H1 (cell line): Measurements from ENCODE around the gene ARL5C. TPM values are rescaled to one million over a fixed set of nuclear protein-coding genes. Genes with fewer than 3 reads are reported as not detected.

Experiments used
- CTCF ChIA-PET: fragments of 300-600 bp; sonication (Branson Sonifier 250); formaldehyde crosslinking; loops from one replicate; lab custom pipeline; 2021; ENCODE audit not compliant: partially characterized antibody; lab: Charles Lee
- POLR2A ChIA-PET: fragments of 300-600 bp; sonication (Branson Sonifier 250); formaldehyde crosslinking; loops from one replicate; lab custom pipeline; 2021; ENCODE audit warnings: inconsistent platforms; ENCODE audit not compliant: partially characterized antibody; lab: Charles Lee
- DNase-seq, 2 experiments: peaks; one replicate each; pipeline versions ENCODE4 v3.0.0 to v3.0.0-alpha.2; 2010 to 2022; ENCODE audit warnings: low spot score in 2 of 2, low read depth in 1 of 2, mixed read lengths in 1 of 2
- FAIRE-seq: peaks from 2 replicates; lab custom pipeline; 2011; peaks lifted over from hg19 to GRCh38; lab: Jason Lieb, UNC
- H2AFZ ChIP-seq: 2 replicates; pipeline ENCODE4 v1.8.1; 2012; ENCODE audit warnings: low read length, inconsistent platforms
- H2AK5ac ChIP-seq: 2 replicates; pipeline ENCODE4 v1.6.1; 2013; ENCODE audit warnings: low read depth, low read length
- H2BK120ac ChIP-seq: replicated peaks from 2 replicates; pipeline ENCODE3; 2013; ENCODE audit warnings: low read depth, low read length, inconsistent platforms
- H2BK12ac ChIP-seq: 2 replicates; pipeline ENCODE4 v1.6.1; 2013; ENCODE audit warnings: low read depth, low read length
- H2BK15ac ChIP-seq: 2 replicates; pipeline ENCODE4 v1.6.1; 2013; ENCODE audit warnings: low read length
- H2BK20ac ChIP-seq: 2 replicates; pipeline ENCODE4 v1.6.1; 2013; ENCODE audit warnings: low read length
- H2BK5ac ChIP-seq: 2 replicates; pipeline ENCODE4 v1.6.1; 2013; ENCODE audit warnings: low read depth, low read length
- H3K14ac ChIP-seq: 2 replicates; pipeline ENCODE4 v1.6.1; 2013; ENCODE audit warnings: inconsistent platforms; ENCODE audit not compliant: insufficient read length
- H3K18ac ChIP-seq: 2 replicates; pipeline ENCODE4 v1.6.1; 2013; ENCODE audit warnings: low read length; ENCODE audit errors: extremely low read depth
- H3K23ac ChIP-seq: 2 replicates; pipeline ENCODE4 v1.6.1; 2013; ENCODE audit warnings: inconsistent platforms; ENCODE audit not compliant: insufficient read length
- H3K23me2 ChIP-seq: 2 replicates; pipeline ENCODE4 v1.6.1; 2013; ENCODE audit warnings: low read depth, low read length
- H3K27ac ChIP-seq: 2 replicates; pipeline ENCODE4 v1.6.1; 2011; ENCODE audit warnings: low read depth, low read length, inconsistent platforms
- H3K27me3 ChIP-seq, 4 experiments: replicated peaks in 1 of 4; 1 replicate in 1 of 4; 2 replicates in 3 of 4; pipeline versions ENCODE4 v1.6.1 to v1.8.1; 2011 to 2013; ENCODE audit warnings: low read length in 3 of 4, mild to moderate bottlenecking in 3 of 4, inconsistent platforms in 2 of 4, mixed read lengths in 2 of 4, moderate library complexity in 1 of 4; ENCODE audit not compliant: control insufficient read depth in 3 of 4, insufficient read depth in 3 of 4; ENCODE audit errors: extremely low read depth in 1 of 4
- H3K36me3 ChIP-seq, 4 experiments: 2 replicates each; pipeline versions ENCODE4 v1.6.1 to v1.8.1; 2011 to 2013; ENCODE audit warnings: mild to moderate bottlenecking in 4 of 4, low read length in 3 of 4, moderate library complexity in 2 of 4, control low read depth in 1 of 4, inconsistent platforms in 1 of 4; ENCODE audit not compliant: insufficient read depth in 4 of 4, control insufficient read depth in 2 of 4
- H3K4ac ChIP-seq: replicated peaks from 2 replicates; pipeline ENCODE3; 2013; ENCODE audit warnings: low read length, low read depth, mixed read lengths, inconsistent platforms; ENCODE audit not compliant: insufficient read length
- H3K4me1 ChIP-seq, 4 experiments: replicated peaks in 1 of 4; 1 replicate in 1 of 4; 2 replicates in 3 of 4; pipeline versions ENCODE4 v1.6.1 to v1.8.1; 2011 to 2013; ENCODE audit warnings: low read length in 3 of 4, inconsistent platforms in 2 of 4, mixed read lengths in 1 of 4; ENCODE audit not compliant: insufficient read depth in 4 of 4, control insufficient read depth in 3 of 4
- H3K4me2 ChIP-seq, 2 experiments: 2 replicates each; pipeline versions ENCODE4 v1.6.1 to v1.8.1; 2011 to 2013; ENCODE audit warnings: low read depth in 2 of 2, low read length in 2 of 2, control low read depth in 1 of 2, inconsistent platforms in 1 of 2, mild to moderate bottlenecking in 1 of 2; ENCODE audit not compliant: insufficient read depth in 1 of 2
- H3K4me3 ChIP-seq, 4 experiments: fragments of 200-600, 300-600 bp in 1 of 4; sonication (generic), shearing (Covaris generic), sonication (Bioruptor Twin) in 1 of 4; 2 replicates each; pipeline versions ENCODE4 v1.5.1 to v1.8.1; 2011 to 2016; ENCODE audit warnings: low read length in 4 of 4, low read depth in 3 of 4, control low read depth in 2 of 4, inconsistent platforms in 2 of 4, mild to moderate bottlenecking in 2 of 4, mixed read lengths in 1 of 4, moderate library complexity in 1 of 4; ENCODE audit not compliant: insufficient read depth in 2 of 4; ENCODE audit errors: extremely low read depth in 1 of 4
- H3K56ac ChIP-seq: replicated peaks from 2 replicates; pipeline ENCODE3; 2013; ENCODE audit warnings: low read depth, mild to moderate bottlenecking, mixed read lengths, low read length, inconsistent platforms; ENCODE audit not compliant: insufficient read length
- H3K79me1 ChIP-seq: 2 replicates; pipeline ENCODE4 v1.6.1; 2013; ENCODE audit warnings: low read depth, low read length, control low read depth
- H3K79me2 ChIP-seq, 2 experiments: 2 replicates each; pipeline versions ENCODE4 v1.6.1 to v1.8.1; 2012 to 2013; ENCODE audit warnings: low read length in 2 of 2, mild to moderate bottlenecking in 2 of 2, inconsistent platforms in 1 of 2; ENCODE audit not compliant: insufficient read depth in 2 of 2, control insufficient read depth in 1 of 2
- H3K9ac ChIP-seq, 4 experiments: replicated peaks in 1 of 4; 1 replicate in 1 of 4; 2 replicates in 3 of 4; pipeline versions ENCODE4 v1.6.1 to v1.8.1; 2011 to 2013; ENCODE audit warnings: low read depth in 3 of 4, low read length in 3 of 4, control low read depth in 2 of 4, mild to moderate bottlenecking in 2 of 4, moderate library complexity in 2 of 4, inconsistent platforms in 1 of 4; ENCODE audit errors: extremely low read depth in 1 of 4
- H3K9me3 ChIP-seq, 2 experiments: 2 replicates each; pipeline versions ENCODE4 v1.6.1 to v1.8.1; 2012 to 2013; ENCODE audit warnings: mild to moderate bottlenecking in 2 of 2, moderate library complexity in 2 of 2, control low read depth in 1 of 2, inconsistent platforms in 1 of 2, low read depth in 1 of 2, low read length in 1 of 2, mixed read lengths in 1 of 2; ENCODE audit not compliant: insufficient read depth in 2 of 2
- H4K20me1 ChIP-seq, 2 experiments: replicated peaks in 1 of 2; 2 replicates each; pipeline versions ENCODE3 to v1.8.1; 2011 to 2013; ENCODE audit warnings: inconsistent platforms in 2 of 2, low read length in 2 of 2, mild to moderate bottlenecking in 1 of 2; ENCODE audit not compliant: insufficient read depth in 2 of 2, control insufficient read depth in 1 of 2
- H4K5ac ChIP-seq: 2 replicates; pipeline ENCODE4 v1.6.1; 2013; ENCODE audit warnings: low read length, low read depth, mixed read lengths, inconsistent platforms; ENCODE audit not compliant: insufficient read length
- H4K8ac ChIP-seq: 2 replicates; pipeline ENCODE4 v1.8.0; 2013; ENCODE audit warnings: mild to moderate bottlenecking, moderate library complexity, low read length, inconsistent platforms; ENCODE audit not compliant: insufficient read depth; ENCODE audit errors: extremely low read depth
- H4K91ac ChIP-seq: replicated peaks from 2 replicates; pipeline ENCODE3; 2013; ENCODE audit warnings: low read length, mixed read lengths, inconsistent platforms; ENCODE audit not compliant: insufficient read length
- BCL11A ChIP-seq, 2 experiments: IDR thresholded peaks; one replicate each; pipeline ENCODE4 v1.6.1; 2011; ENCODE audit warnings: low read depth in 2 of 2, low read length in 2 of 2, mild to moderate bottlenecking in 2 of 2
- CTBP2 ChIP-seq: IDR thresholded peaks from 2 replicates; pipeline ENCODE4 v1.7.0; 2011; ENCODE audit warnings: borderline replicate concordance, mild to moderate bottlenecking, moderate library complexity, mixed read lengths, low read length; ENCODE audit not compliant: insufficient read depth, insufficient read length
- JUND ChIP-seq: IDR thresholded peaks from 2 replicates; pipeline ENCODE4 v1.6.1; 2011; ENCODE audit warnings: mild to moderate bottlenecking, improper control_type of control experiment, low read length
- KDM4A ChIP-seq: IDR thresholded peaks from one replicate; pipeline ENCODE4 v1.7.1; 2012; ENCODE audit warnings: low read depth, mild to moderate bottlenecking, moderate library complexity, low read length, inconsistent platforms; ENCODE audit not compliant: severe bottlenecking
- MAX ChIP-seq: IDR thresholded peaks from 2 replicates; pipeline ENCODE4 v1.6.1; 2012; ENCODE audit warnings: inconsistent platforms
- RAD21 ChIP-seq, 2 experiments: IDR thresholded peaks in 1 of 2; conservative IDR thresholded peaks in 1 of 2; 2 replicates each; pipeline ENCODE4 v1.6.1; 2011; ENCODE audit warnings: low read depth in 2 of 2, low read length in 2 of 2, improper control_type of control experiment in 1 of 2, inconsistent platforms in 1 of 2, mild to moderate bottlenecking in 1 of 2, moderate library complexity in 1 of 2
- SIX5 ChIP-seq: IDR thresholded peaks from 2 replicates; pipeline ENCODE4 v1.6.1; 2011; ENCODE audit warnings: mild to moderate bottlenecking, low read depth, low read length
- SP2 ChIP-seq: IDR thresholded peaks from 2 replicates; pipeline ENCODE4 v1.6.1; 2012; ENCODE audit warnings: mild to moderate bottlenecking, low read length, inconsistent platforms
- SP4 ChIP-seq: IDR thresholded peaks from 2 replicates; pipeline ENCODE4 v1.6.1; 2012; ENCODE audit warnings: low read length, inconsistent platforms
- TCF12 ChIP-seq: IDR thresholded peaks from 2 replicates; pipeline ENCODE4 v1.6.1; 2011; ENCODE audit warnings: low read depth, mild to moderate bottlenecking, low read length
- WGBS, 2 experiments: shearing (Covaris generic) in 1 of 2; methylation state at CpG; one replicate each; pipeline versions ENCODE4 v1.1.6 to v1.1.7; 2013 to 2015; ENCODE audit warnings: low lambda C conversion rate in 2 of 2, mixed read lengths in 2 of 2, inconsistent platforms in 1 of 2, low coverage in 1 of 2, missing lambda C conversion rate in 1 of 2; ENCODE audit not compliant: insufficient replicate concordance in 2 of 2, insufficient coverage in 1 of 2, insufficient read length in 1 of 2; ENCODE audit errors: extremely low coverage in 1 of 2, missing lambda C conversion rate in 1 of 2; 5-methylcytosine and 5-hydroxymethylcytosine counted together
- polyA plus RNA-seq, 7 experiments: library from polyadenylated mRNA; depleted of rRNA in 3 of 7; stranded (reverse) in 5 of 7; unstranded in 2 of 7; fragments of >200 nt in 5 of 7; fragments of 200-250 nt in 2 of 7; gene quantifications; 1 replicate in 5 of 7; 2 replicates in 1 of 7; 4 replicates in 1 of 7; pipeline versions ENCODE4 v1.2.1 to v1.2.3, GENCODE V29; 2011 to 2013; ENCODE audit warnings: missing spikeins in 2 of 7, mixed read lengths in 2 of 7
- total RNA-seq: library from RNA; stranded (reverse); fragmentation: NEBNext Ultra II Directional; extraction: Animal tissue kit (Norgen Biotek cat#: 25700); gene quantifications from 2 replicates; pipeline ENCODE4 v1.2.1, GENCODE V29; 2021
- TF ChIP-seq, protein P1 (sequence below), 3 experiments: IDR thresholded peaks; 1 replicate in 2 of 3; 2 replicates in 1 of 3; pipeline versions ENCODE4 v1.5.1 to v1.6.1; 2011; ENCODE audit warnings: low read length in 3 of 3, mild to moderate bottlenecking in 3 of 3, inconsistent platforms in 2 of 3, low read depth in 1 of 3, moderate library complexity in 1 of 3; ENCODE audit not compliant: insufficient read depth in 1 of 3; ENCODE audit errors: control extremely low read depth in 1 of 3

Gene ARL5C
- total and polyA plus RNA-seq, 2 of the 8 experiments (the other 6 are each of a cell fraction or from before 2014, with no cell fraction given) = not detected

DNA sequence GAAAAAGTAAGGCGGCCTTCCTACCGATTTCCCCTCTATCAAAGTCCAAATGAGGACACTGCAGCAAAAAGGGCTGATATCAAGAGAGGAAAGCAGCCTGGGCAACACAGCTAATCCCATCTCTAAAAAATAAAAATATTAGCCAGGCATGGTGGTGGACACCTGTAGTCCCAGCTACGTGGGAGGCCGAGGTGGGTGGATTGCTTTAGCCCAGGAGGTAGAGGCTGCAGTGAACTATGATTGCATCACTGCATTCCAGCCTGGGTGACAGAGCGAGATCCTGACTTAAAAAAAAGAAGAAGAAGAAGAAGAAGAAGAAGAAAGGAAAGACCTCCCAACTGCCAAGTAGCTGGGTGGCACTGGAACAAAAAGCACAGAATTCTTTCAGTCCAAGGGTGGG, 17.1 kb upstream of the ARL5C start:
- Histone ChIP-seq H3K27ac (no peak overlapping the region), H3K18ac (no peak overlapping the region), H3K14ac (no peak overlapping the region), H3K27me3 (no peaks in the 10 kb centered on the region), H3K4me1 (no peaks in the 10 kb centered on the region), H3K79me1 (no peaks in the 10 kb centered on the region; the same call in 1 of the 2 replicates), H4K5ac (no peak overlapping the region), H3K56ac (no peak overlapping the region), H3K9ac (no peak overlapping the region), H2BK12ac (no peak overlapping the region), H2BK20ac (no peak overlapping the region), H3K23me2 (no peaks in the 10 kb centered on the region), H3K79me2 (no peaks in the 10 kb centered on the region), H2AK5ac (no peak overlapping the region), H3K9me3 (no peaks in the 10 kb centered on the region), H2BK15ac (no peak overlapping the region), H2BK120ac (no peak overlapping the region), H3K4ac (no peak overlapping the region), H3K36me3 (peaks cover 25 to 52% (median 39%) of the 10 kb centered on the region in 4 experiments), H2AFZ (no peak overlapping the region), H3K23ac (no peak overlapping the region), H4K20me1 (peaks cover 0 to 17% of the 10 kb centered on the region in 2 experiments), H4K91ac (no peak overlapping the region), H3K4me3 (no peak overlapping the region), H4K8ac (no peak overlapping the region), H2BK5ac (no peak overlapping the region), H3K4me2 (no peak overlapping the region)
- DNase-seq (no peak), FAIRE-seq (no peak)
- POLR2A ChIA-PET = interaction anchor here (1.4 to 2.2 kb wide), 4 partner anchors 9 to 23 kb away, joined by 3 to 9 read pairs (median 4); partner anchors contain the start of gene RPL19
- CTCF ChIA-PET = interaction anchor here (0.7 to 3.7 kb wide), 12 partner anchors 9 to 200 kb away, joined by 3 to 21 read pairs (median 4); no protein-coding TSS in a partner anchor
- WGBS, 2 experiments = 90% methylated on average over 5 of the region's 5 CpGs; no CpG with 5 or more reads in 1 of the 2 experiments
- TF ChIP-seq, protein P1, sequence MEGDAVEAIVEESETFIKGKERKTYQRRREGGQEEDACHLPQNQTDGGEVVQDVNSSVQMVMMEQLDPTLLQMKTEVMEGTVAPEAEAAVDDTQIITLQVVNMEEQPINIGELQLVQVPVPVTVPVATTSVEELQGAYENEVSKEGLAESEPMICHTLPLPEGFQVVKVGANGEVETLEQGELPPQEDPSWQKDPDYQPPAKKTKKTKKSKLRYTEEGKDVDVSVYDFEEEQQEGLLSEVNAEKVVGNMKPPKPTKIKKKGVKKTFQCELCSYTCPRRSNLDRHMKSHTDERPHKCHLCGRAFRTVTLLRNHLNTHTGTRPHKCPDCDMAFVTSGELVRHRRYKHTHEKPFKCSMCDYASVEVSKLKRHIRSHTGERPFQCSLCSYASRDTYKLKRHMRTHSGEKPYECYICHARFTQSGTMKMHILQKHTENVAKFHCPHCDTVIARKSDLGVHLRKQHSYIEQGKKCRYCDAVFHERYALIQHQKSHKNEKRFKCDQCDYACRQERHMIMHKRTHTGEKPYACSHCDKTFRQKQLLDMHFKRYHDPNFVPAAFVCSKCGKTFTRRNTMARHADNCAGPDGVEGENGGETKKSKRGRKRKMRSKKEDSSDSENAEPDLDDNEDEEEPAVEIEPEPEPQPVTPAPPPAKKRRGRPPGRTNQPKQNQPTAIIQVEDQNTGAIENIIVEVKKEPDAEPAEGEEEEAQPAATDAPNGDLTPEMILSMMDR (IDR thresholded peaks at IDR 0.05; ENCODE audit: control extremely low read depth in 1 of 3, insufficient read depth in 1 of 3, low read depth in 1 of 3, low read length in 3 of 3) = no peak
- TF ChIP-seq BCL11A (IDR thresholded peaks at IDR 0.05; ENCODE audit: low read depth in 2 of 2, low read length in 2 of 2) (no peak), JUND (no peak), TCF12 (no peak), KDM4A (no peak), SP2 (no peak), RAD21 (IDR thresholded peaks at IDR 0.05 in 1 of 2, conservative IDR thresholded peaks at IDR 0.05 in 1 of 2; ENCODE audit: low read depth in 2 of 2, low read length in 2 of 2) (no peak), SIX5 (no peak), SP4 (no peak), CTBP2 (no peak), MAX (no peak)
